GM12873 (cell line): ENCODE measurements around the gene DIPK1B.

Experiments used
- CTCF ChIP-seq: IDR thresholded peaks from 2 replicates; pipeline ENCODE4 v1.5.1; 2012; ENCODE audit warnings: low read depth, mild to moderate bottlenecking, moderate library complexity, low read length, control low read depth; ENCODE audit not compliant: insufficient read depth; ENCODE audit errors: missing control alignments

Gene DIPK1B

GRCh38 chr9:136742591-136743391 is 30.4 kb downstream of the DIPK1B start, which contains the start of gene LCN10:
Gene LCN10 (minus strand): TSS chr9:136742940. CDS start chr9:136742903, 37 bp downstream.
- TF ChIP-seq CTCF, result no peak

DNA sequence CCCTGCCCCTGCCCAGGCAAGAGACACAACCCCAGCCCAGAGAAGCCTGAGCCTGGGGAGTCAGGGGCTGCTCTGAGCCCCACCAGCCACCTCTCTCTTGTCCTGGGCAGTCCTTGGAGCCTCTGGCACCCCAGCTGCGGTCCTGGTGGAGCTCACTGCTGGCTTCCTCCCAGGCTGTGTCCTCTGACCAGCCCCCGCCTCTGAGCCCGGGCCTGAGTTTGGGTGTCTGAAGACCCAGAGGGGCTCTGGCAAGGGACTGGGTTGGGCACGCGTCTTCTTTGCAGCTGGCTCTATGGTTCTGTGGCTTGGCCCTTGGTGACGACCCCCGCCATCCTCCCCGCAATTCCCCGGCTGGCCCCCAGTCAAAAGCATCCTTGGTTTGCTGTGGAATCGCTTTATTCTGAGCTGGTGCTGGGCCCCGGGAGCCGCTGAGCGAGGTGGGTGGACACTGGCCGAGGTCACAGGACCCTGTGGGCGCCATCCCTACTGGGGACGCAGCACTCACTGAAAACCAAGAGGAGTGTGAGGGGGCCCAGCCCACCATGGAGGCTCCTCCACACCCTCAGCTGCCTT is 31.4 kb downstream of the DIPK1B start:
- TF ChIP-seq CTCF, result no peak

DNA sequence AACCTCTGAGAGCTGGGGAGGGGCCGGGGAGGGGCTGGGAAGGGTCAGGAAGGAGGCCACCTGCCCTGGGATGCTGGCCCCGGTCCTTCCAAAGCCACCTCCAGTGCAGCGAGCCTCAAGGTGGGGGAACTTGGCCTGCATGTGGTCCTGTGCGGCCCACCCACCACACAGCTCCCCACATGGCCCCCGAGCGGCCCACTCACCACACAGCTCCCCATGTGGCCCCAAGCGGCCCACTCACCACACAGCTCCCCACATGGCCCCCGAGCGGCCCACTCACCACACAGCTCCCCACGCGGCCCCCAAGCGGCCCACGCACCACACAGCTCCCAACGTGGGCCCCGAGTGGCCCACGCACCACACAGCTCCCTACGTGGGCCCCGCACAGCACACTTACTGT is 32.4 kb downstream of the DIPK1B start:
- TF ChIP-seq CTCF, result no peak

- no peak for TF ChIP-seq CTCF
Measured at GRCh38 chr9:136745389-136746154, 33.2 kb downstream of the DIPK1B start.

DNA sequence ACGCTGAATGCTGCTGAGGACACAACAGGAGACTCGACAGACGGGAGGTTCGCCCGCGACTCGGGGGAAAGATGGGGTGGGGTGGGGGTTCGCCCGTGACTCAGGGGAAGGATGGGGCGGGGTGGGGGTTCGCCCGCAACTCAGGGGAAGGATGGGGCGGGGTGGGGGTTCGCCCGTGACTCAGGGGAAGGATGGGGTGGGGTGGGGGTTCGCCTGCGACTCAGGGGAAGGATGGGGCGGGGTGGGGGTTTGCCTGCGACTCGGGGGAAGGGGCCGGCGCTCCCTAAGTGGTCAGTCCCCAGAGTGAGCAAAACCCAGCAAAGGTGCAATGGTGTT is 33.8 kb downstream of the DIPK1B start:
- no peak for TF ChIP-seq CTCF

DNA sequence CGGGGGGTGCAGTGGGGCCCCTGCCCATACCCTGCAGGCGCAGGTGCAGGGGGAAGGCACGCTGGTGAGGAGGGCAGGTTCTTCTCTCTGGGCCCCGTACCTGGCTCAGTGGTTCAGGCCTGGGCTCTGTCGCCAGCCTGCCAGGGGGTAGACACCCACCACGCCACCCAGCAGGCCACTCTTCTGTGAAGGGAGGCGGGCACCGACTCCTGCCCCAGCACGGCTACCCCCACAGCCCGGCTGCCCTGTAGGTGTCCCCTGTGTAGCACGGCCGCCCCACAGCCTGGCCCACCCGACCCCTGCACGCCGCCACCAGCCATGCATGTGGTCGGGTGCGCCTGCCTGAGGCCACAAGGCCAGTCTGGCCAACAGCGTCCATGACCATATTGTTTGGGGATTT is 34.2 kb downstream of the DIPK1B start:
- no peak for TF ChIP-seq CTCF

DNA sequence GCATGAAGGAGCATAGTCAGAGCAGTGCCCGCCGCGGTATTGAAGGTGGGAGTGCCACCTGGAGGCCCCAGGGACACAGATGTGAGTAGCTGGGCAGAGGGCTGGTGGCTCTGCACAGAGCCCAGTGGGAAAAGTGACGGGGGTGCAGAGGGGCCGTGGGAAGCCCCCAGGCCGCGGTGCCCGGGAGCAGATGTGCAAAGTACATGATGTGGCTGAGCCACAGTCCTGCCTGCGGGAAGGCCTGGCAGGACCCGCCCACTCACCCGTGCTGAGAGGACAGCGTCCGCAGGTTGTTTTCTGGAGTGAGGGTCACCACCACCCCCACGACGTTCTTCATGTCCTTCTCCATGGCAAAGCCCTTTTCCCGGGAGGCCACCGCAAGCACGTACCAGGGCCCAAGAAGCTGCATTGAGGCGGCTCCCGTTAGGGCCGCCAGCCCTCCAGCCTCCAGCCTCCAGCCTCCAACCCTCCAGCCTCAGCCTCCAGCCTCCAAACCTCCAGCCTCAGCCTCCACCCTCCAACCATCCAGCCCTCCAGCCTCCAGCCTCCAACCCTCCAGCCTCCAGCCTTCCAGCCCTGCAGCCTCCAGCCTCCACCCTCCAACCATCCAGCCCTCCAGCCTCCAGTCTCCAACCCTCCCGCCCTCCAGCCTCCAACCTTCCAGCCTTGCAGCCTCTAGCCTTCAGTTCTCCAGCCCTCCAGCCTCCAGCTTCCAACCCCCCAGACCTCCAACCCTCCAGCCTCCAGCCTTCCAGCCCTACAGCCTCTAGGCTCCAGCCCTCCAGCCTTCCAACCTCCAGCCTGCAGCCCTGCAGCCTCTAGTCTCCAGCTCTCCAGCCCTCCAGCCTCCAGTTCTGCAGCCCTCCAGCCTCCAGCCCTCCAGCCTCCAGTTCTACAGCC is 35.0 kb downstream of the DIPK1B start:
- no peak for TF ChIP-seq CTCF
